ENCODE measurements around the gene PPA2.

Gene PPA2

DNA sequence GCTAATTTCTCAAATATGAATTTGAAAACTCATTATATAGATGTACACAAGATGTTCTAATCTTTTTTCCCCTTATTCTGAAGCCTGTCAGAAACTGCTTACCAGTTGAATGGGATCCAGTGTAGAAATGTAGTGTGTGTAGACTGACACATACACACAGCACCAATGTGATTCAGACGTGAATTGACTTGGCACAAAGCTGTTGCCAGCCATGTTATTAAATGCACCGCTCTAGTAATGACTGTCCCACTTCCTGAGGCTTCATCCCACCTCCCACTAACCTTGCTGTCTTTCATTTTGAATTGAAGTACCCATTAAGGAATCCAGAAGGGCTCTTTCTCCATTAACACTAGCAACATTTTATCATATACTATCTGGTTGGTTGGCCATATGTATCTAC, 146.6 kb downstream of the PPA2 start:
- DNase-seq (ENCODE audit: low read depth in 4 of 4, low spot score in 1 of 4) = no peak

Measured in stimulated activated CD4-positive, alpha-beta T cell treated with anti-CD3 and anti-CD28 coated beads, Interleukin-1b, Interleukin-23, amount 100 ng/mL, for 24 hours (primary cell).